ENCODE data around the gene CABP5.

DNA sequence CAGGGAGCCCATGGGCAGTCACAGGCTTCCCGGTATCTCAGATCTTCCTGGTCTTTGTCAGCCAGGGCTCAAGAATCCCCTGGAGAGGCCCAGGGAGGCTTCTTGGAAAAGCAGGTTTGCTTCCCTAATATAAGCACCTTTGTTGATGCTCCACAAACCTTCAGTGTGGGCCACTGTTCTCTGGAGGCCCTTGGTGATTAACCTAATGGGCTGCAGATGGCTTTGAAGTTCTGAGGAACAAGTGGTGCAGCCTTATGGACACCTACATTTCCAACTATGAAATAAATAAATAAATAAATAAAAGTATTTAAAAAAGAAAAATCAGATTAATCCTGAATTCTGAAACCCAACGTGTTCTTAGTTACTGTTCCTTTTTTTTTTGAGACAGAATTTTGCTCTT lies 51.8 kb downstream of the CABP5 start, which contains the start of gene BSPH1:
- TF ChIP-seq, protein P1, sequence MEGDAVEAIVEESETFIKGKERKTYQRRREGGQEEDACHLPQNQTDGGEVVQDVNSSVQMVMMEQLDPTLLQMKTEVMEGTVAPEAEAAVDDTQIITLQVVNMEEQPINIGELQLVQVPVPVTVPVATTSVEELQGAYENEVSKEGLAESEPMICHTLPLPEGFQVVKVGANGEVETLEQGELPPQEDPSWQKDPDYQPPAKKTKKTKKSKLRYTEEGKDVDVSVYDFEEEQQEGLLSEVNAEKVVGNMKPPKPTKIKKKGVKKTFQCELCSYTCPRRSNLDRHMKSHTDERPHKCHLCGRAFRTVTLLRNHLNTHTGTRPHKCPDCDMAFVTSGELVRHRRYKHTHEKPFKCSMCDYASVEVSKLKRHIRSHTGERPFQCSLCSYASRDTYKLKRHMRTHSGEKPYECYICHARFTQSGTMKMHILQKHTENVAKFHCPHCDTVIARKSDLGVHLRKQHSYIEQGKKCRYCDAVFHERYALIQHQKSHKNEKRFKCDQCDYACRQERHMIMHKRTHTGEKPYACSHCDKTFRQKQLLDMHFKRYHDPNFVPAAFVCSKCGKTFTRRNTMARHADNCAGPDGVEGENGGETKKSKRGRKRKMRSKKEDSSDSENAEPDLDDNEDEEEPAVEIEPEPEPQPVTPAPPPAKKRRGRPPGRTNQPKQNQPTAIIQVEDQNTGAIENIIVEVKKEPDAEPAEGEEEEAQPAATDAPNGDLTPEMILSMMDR (optimal IDR thresholded peaks at IDR 0.05 in 1 of 3, IDR thresholded peaks at IDR 0.05 in 1 of 3, conservative IDR thresholded peaks at IDR 0.05 in 1 of 3; ENCODE audit: extremely low read depth in 1 of 3, insufficient read depth in 2 of 3, low read length in 3 of 3): no peak
- TF ChIP-seq EZH2 (IDR thresholded peaks at IDR 0.05; ENCODE audit: low read length): no peak

Measured in keratinocyte (primary cell).